Measurements from ENCODE around the gene LARGE1. TPM values are rescaled to one million over a fixed set of nuclear protein-coding genes. Genes with fewer than 3 reads are reported as not detected.

LARGE1 gene
- total RNA-seq, 1 experiment from 2014 or later = 5.8 TPM

GRCh38 chr22:33677536-33677935 lies 242.7 kb downstream of the LARGE1 start:
- BruUV-seq (replicated peaks) = no TSS peak
- H3K36me3 ChIP-seq (ENCODE audit: control insufficient read depth, insufficient read depth, low read length) = no peaks in the 10 kb centered on the region
- Mint-ChIP-seq H3K9me3 (ENCODE audit: unreplicated experiment) (no peaks in the 10 kb centered on the region), H3K36me3 (ENCODE audit: insufficient read depth, unreplicated experiment) (no peaks in the 10 kb centered on the region), H3K27me3 (ENCODE audit: insufficient read depth, unreplicated experiment) (no peaks in the 10 kb centered on the region), H3K4me3 (ENCODE audit: unreplicated experiment) (no peak overlapping the region), H3K4me1 (ENCODE audit: low read depth, unreplicated experiment) (no peaks in the 10 kb centered on the region), H3K27ac (ENCODE audit: unreplicated experiment) (no peak overlapping the region)
- intact Hi-C loops (cut with micrococcal nuclease; ENCODE audit: unreplicated experiment) = no loop called here
- H3K4me1 ChIP-seq = no peaks in the 10 kb centered on the region
- H3K9me3 ChIP-seq = no peaks in the 10 kb centered on the region
- ChIA-PET POLR2A (no interaction called here), CTCF (no interaction called here)
- TF ChIP-seq CTCF (IDR thresholded peaks at IDR 0.05; ENCODE audit: insufficient read depth in 1 of 2, low read depth in 1 of 2, low read length in 1 of 2, severe bottlenecking in 1 of 2, unreplicated experiment in 1 of 2) = no peak
- no peaks in the 10 kb centered on the region for H3K27me3 ChIP-seq (replicated peaks; ENCODE audit: control insufficient read depth, insufficient read depth, low read length)
- no peak for DNase-seq
- no peak overlapping the region for H3K4me3 ChIP-seq (ENCODE audit: low read depth, low read length)

GRCh38 chr22:33674357-33674756 lies 245.9 kb downstream of the LARGE1 start:
- intact Hi-C loops (cut with micrococcal nuclease; ENCODE audit: unreplicated experiment) = no loop called here
- no peak overlapping the region for H3K27ac Mint-ChIP-seq (ENCODE audit: unreplicated experiment)
- BruUV-seq (replicated peaks) = no TSS peak

GRCh38 chr22:33669746-33670145 lies 250.5 kb downstream of the LARGE1 start:
- TF ChIP-seq CTCF (IDR thresholded peaks at IDR 0.05; ENCODE audit: insufficient read depth in 1 of 2, low read depth in 1 of 2, low read length in 1 of 2, severe bottlenecking in 1 of 2, unreplicated experiment in 1 of 2) = no peak
- no peaks in the 10 kb centered on the region for H3K36me3 Mint-ChIP-seq (ENCODE audit: insufficient read depth, unreplicated experiment)
- ChIA-PET POLR2A (no interaction called here), CTCF (no interaction called here)
- intact Hi-C loops (cut with micrococcal nuclease; ENCODE audit: unreplicated experiment) = no loop called here
- no peaks in the 10 kb centered on the region for H3K4me1 Mint-ChIP-seq (ENCODE audit: low read depth, unreplicated experiment)
- Histone ChIP-seq H3K4me3 (ENCODE audit: low read depth, low read length) (no peak overlapping the region), H3K36me3 (ENCODE audit: control insufficient read depth, insufficient read depth, low read length) (no peaks in the 10 kb centered on the region), H3K4me1 (no peaks in the 10 kb centered on the region), H3K9me3 (no peaks in the 10 kb centered on the region), H3K27me3 (replicated peaks; ENCODE audit: control insufficient read depth, insufficient read depth, low read length) (no peaks in the 10 kb centered on the region)
- H3K9me3 Mint-ChIP-seq (ENCODE audit: unreplicated experiment) = no peaks in the 10 kb centered on the region
- no peak overlapping the region for H3K4me3 Mint-ChIP-seq (ENCODE audit: unreplicated experiment)
- BruUV-seq (replicated peaks) = no TSS peak
- H3K27ac Mint-ChIP-seq (ENCODE audit: unreplicated experiment) = no peak overlapping the region
- no peak for DNase-seq
- H3K27me3 Mint-ChIP-seq (ENCODE audit: insufficient read depth, unreplicated experiment) = no peaks in the 10 kb centered on the region

More at GRCh38 chr22:33674357-33674756, 245.9 kb downstream of the LARGE1 start:
- Mint-ChIP-seq H3K4me3 (ENCODE audit: unreplicated experiment) (no peak overlapping the region), H3K4me1 (ENCODE audit: low read depth, unreplicated experiment) (no peaks in the 10 kb centered on the region), H3K36me3 (ENCODE audit: insufficient read depth, unreplicated experiment) (no peaks in the 10 kb centered on the region), H3K27me3 (ENCODE audit: insufficient read depth, unreplicated experiment) (no peaks in the 10 kb centered on the region), H3K9me3 (ENCODE audit: unreplicated experiment) (no peaks in the 10 kb centered on the region)
- Histone ChIP-seq H3K9me3 (no peaks in the 10 kb centered on the region), H3K4me3 (ENCODE audit: low read depth, low read length) (no peak overlapping the region), H3K36me3 (ENCODE audit: control insufficient read depth, insufficient read depth, low read length) (no peaks in the 10 kb centered on the region), H3K4me1 (no peaks in the 10 kb centered on the region), H3K27me3 (replicated peaks; ENCODE audit: control insufficient read depth, insufficient read depth, low read length) (no peaks in the 10 kb centered on the region)
- POLR2A ChIA-PET = no interaction called here
- DNase-seq = no peak
- no peak for TF ChIP-seq CTCF (IDR thresholded peaks at IDR 0.05; ENCODE audit: insufficient read depth in 1 of 2, low read depth in 1 of 2, low read length in 1 of 2, severe bottlenecking in 1 of 2, unreplicated experiment in 1 of 2)
- CTCF ChIA-PET = no interaction called here
